HG03354 (cell line): ENCODE measurements around the gene GPNMB.

Source experiments
- ATAC-seq: cut with Tn5 transposase; IDR thresholded peaks from one replicate; pipeline ENCODE4 v1.9.1; 2021; ENCODE audit warnings: mild to moderate bottlenecking; ENCODE audit not compliant: unreplicated experiment, poor library complexity, severe bottlenecking

The GPNMB gene

GRCh38 chr7:23266918-23267317, 20.3 kb downstream of the GPNMB start:
- ATAC-seq: no peak

GRCh38 chr7:23267357-23267756, 20.8 kb downstream of the GPNMB start:
- ATAC-seq: no peak

GRCh38 chr7:23268167-23268566, 21.6 kb downstream of the GPNMB start:
- no peak for ATAC-seq

GRCh38 chr7:23268746-23269145, 22.2 kb downstream of the GPNMB start:
- ATAC-seq: no peak

- ATAC-seq: no peak
Observed at GRCh38 chr7:23272275-23272674, 25.7 kb downstream of the GPNMB start.

- ATAC-seq: peak; percentile 97
Observed at GRCh38 chr7:23273141-23273599, 26.6 kb downstream of the GPNMB start.

GRCh38 chr7:23275912-23276311, 29.3 kb downstream of the GPNMB start:
- ATAC-seq: no peak

GRCh38 chr7:23276376-23276775, 29.8 kb downstream of the GPNMB start:
- no peak for ATAC-seq

- ATAC-seq: no peak
Observed at GRCh38 chr7:23276947-23277346, 30.4 kb downstream of the GPNMB start.

GRCh38 chr7:23277359-23277989, 30.9 kb downstream of the GPNMB start:
- ATAC-seq: peak; percentile 34

GRCh38 chr7:23279819-23280525, 33.4 kb downstream of the GPNMB start:
- ATAC-seq: no peak

- no peak for ATAC-seq
Observed at GRCh38 chr7:23283086-23283485, 36.5 kb downstream of the GPNMB start.

GRCh38 chr7:23284871-23285270, 38.3 kb downstream of the GPNMB start:
- ATAC-seq: no peak

GRCh38 chr7:23285657-23286646, 39.4 kb downstream of the GPNMB start:
- no peak for ATAC-seq

- no peak for ATAC-seq
Observed at GRCh38 chr7:23287612-23288011, 41.0 kb downstream of the GPNMB start.

- ATAC-seq: no peak
Observed at GRCh38 chr7:23290993-23291392, 44.4 kb downstream of the GPNMB start.

GRCh38 chr7:23291957-23292560, 45.5 kb downstream of the GPNMB start:
- no peak for ATAC-seq

GRCh38 chr7:23292623-23293022, 46.0 kb downstream of the GPNMB start:
- ATAC-seq: no peak

GRCh38 chr7:23293500-23294073, 47.0 kb downstream of the GPNMB start:
- no peak for ATAC-seq
